Stimulated activated naive CD8-positive, alpha-beta T cell treated with anti-CD3 and anti-CD28 coated beads, Interleukin-15, amount 100 ng/mL, for 72 hours (primary cell): Measurements from ENCODE around the gene TTC31.
"Not testable (repeated sequence)": the region's sequence is repeated elsewhere in the genome, so short reads cannot be mapped to it uniquely, and the experiment has no call there.

Experiments
- ATAC-seq: fragments of 150-1000 bp; cut with Tn5 transposase; 2 replicates; pipeline ENCODE4 v1.10.0; 2021; ENCODE audit warnings: mild to moderate bottlenecking, moderate library complexity
- DNase-seq, 2 donors: peaks; one replicate each; pipeline ENCODE4 v3.0.0; 2021 to 2022
- H3K27ac Mint-ChIP-seq, 2 donors: one replicate each; pipeline ENCODE4 v1.8.0; 2022; ENCODE audit warnings: mild to moderate bottlenecking in 2 of 2, mixed read lengths in 2 of 2, moderate library complexity in 2 of 2
- H3K27me3 Mint-ChIP-seq: one replicate; pipeline ENCODE4 v1.8.0; 2022; ENCODE audit warnings: mixed read lengths
- H3K4me1 Mint-ChIP-seq: one replicate; pipeline ENCODE4 v1.8.0; 2022; ENCODE audit warnings: mild to moderate bottlenecking, mixed read lengths
- H3K4me3 Mint-ChIP-seq, 2 donors: one replicate each; pipeline ENCODE4 v1.8.0; 2022; ENCODE audit warnings: mild to moderate bottlenecking in 2 of 2, mixed read lengths in 2 of 2, moderate library complexity in 1 of 2
- H3K9me3 Mint-ChIP-seq, 2 donors: one replicate each; pipeline ENCODE4 v1.8.0; 2022; ENCODE audit warnings: mixed read lengths in 2 of 2

Gene TTC31

GRCh38 chr2:74447230-74447999 is 35.5 kb upstream of the TTC31 start:
- H3K27ac Mint-ChIP-seq = no peak overlapping the region
- no peak overlapping the region for H3K4me3 Mint-ChIP-seq
- H3K4me1 Mint-ChIP-seq = peaks cover 9% of the 10 kb centered on the region
- peaks cover 21% of the 10 kb centered on the region for H3K27me3 Mint-ChIP-seq
- no peaks in the 10 kb centered on the region for H3K9me3 Mint-ChIP-seq
- DNase-seq (no peak), ATAC-seq (no peak)

GRCh38 chr2:74448771-74449170 is 34.1 kb upstream of the TTC31 start:
- no peak overlapping the region for H3K27ac Mint-ChIP-seq
- ATAC-seq = no peak

GRCh38 chr2:74450570-74451190 is 32.2 kb upstream of the TTC31 start:
- no peaks in the 10 kb centered on the region for H3K27me3 Mint-ChIP-seq
- peaks cover 25% of the 10 kb centered on the region for H3K4me1 Mint-ChIP-seq
- ATAC-seq (no peak), DNase-seq (no peak)
- no peak overlapping the region for H3K27ac Mint-ChIP-seq
- no peak overlapping the region for H3K4me3 Mint-ChIP-seq
- H3K9me3 Mint-ChIP-seq = no peaks in the 10 kb centered on the region

More at GRCh38 chr2:74448771-74449170, 34.1 kb upstream of the TTC31 start:
- Mint-ChIP-seq H3K9me3 (no peaks in the 10 kb centered on the region), H3K27me3 (peaks cover 15% of the 10 kb centered on the region), H3K4me3 (no peak overlapping the region), H3K4me1 (peaks cover 15% of the 10 kb centered on the region)
- DNase-seq = no peak

GRCh38 chr2:74454654-74455511 is 28.0 kb upstream of the TTC31 start, which contains the start of gene INO80B:
Gene INO80B, plus strand, starts transcription at chr2:74455087. Its CDS starts 30 bp downstream, at chr2:74455117.
- DNase-seq = peak; percentile 99
- Mint-ChIP-seq H3K27me3 (no peaks in the 10 kb centered on the region), H3K9me3 (no peaks in the 10 kb centered on the region), H3K27ac (peak within 1 kb of the TSS; percentile 89 to 98), H3K4me1 (peaks cover 52% of the 10 kb centered on the region), H3K4me3 (peak within 1 kb of the TSS; percentile 89 to 99)
- peak; percentile 56 for ATAC-seq

- H3K9me3 Mint-ChIP-seq = no peaks in the 10 kb centered on the region
- H3K27me3 Mint-ChIP-seq = no peaks in the 10 kb centered on the region
- DNase-seq = no peak
- H3K4me1 Mint-ChIP-seq = peaks cover 67% of the 10 kb centered on the region
- no peak for ATAC-seq
- peak overlapping the region; percentile 89 to 99 for H3K4me3 Mint-ChIP-seq
- peak overlapping the region; percentile 96 to 99 for H3K27ac Mint-ChIP-seq
Observed at GRCh38 chr2:74457129-74457548, 25.7 kb upstream of the TTC31 start.

GRCh38 chr2:74457549-74458131 is 25.2 kb upstream of the TTC31 start:
- H3K27me3 Mint-ChIP-seq = no peaks in the 10 kb centered on the region
- peak overlapping the region; percentile 99 for H3K27ac Mint-ChIP-seq
- DNase-seq (peak; percentile 90 to 91), ATAC-seq (peak; percentile 76)
- peaks cover 63% of the 10 kb centered on the region for H3K4me1 Mint-ChIP-seq
- H3K9me3 Mint-ChIP-seq = no peaks in the 10 kb centered on the region
- H3K4me3 Mint-ChIP-seq = peak overlapping the region; percentile 89 to 99

- Mint-ChIP-seq H3K9me3 (no peaks in the 10 kb centered on the region), H3K27me3 (no peaks in the 10 kb centered on the region), H3K4me1 (peaks cover 66% of the 10 kb centered on the region), H3K4me3 (peak within 1 kb of the TSS; percentile 89 to 99), H3K27ac (peak within 1 kb of the TSS; percentile 99)
- ATAC-seq (peak; percentile 89), DNase-seq (peak; percentile 98 to 100)
Observed at GRCh38 chr2:74458132-74458937, 24.5 kb upstream of the TTC31 start, which contains the start of gene WBP1. Gene WBP1, plus strand, starts transcription at chr2:74458438. Its CDS starts 165 bp downstream, at chr2:74458603.

- Mint-ChIP-seq H3K27ac (peak overlapping the region; percentile 99), H3K27me3 (no peaks in the 10 kb centered on the region), H3K9me3 (no peaks in the 10 kb centered on the region), H3K4me1 (peaks cover 72% of the 10 kb centered on the region), H3K4me3 (peak overlapping the region; percentile 89 to 99)
- DNase-seq (no peak), ATAC-seq (no peak)
Observed at GRCh38 chr2:74458938-74459363, 23.9 kb upstream of the TTC31 start.

- Mint-ChIP-seq H3K4me1 (peaks cover 73% of the 10 kb centered on the region), H3K27ac (peak overlapping the region; percentile 36 to 88), H3K4me3 (peak overlapping the region; percentile 89 to 99)
- H3K27me3 Mint-ChIP-seq, DNase-seq, H3K9me3 Mint-ChIP-seq, ATAC-seq: not testable (repeated sequence)
Observed at GRCh38 chr2:74459503-74460118, 23.3 kb upstream of the TTC31 start.

GRCh38 chr2:74460187-74460586 is 22.7 kb upstream of the TTC31 start:
- not testable (repeated sequence) for ATAC-seq, H3K27me3 Mint-ChIP-seq, DNase-seq, H3K9me3 Mint-ChIP-seq
- peaks cover 67% of the 10 kb centered on the region for H3K4me1 Mint-ChIP-seq
- H3K4me3 Mint-ChIP-seq = peak overlapping the region; percentile 89 to 99
- H3K27ac Mint-ChIP-seq = peak overlapping the region in 1 of 2 donors; percentile 51

GRCh38 chr2:74461187-74462053 is 21.5 kb upstream of the TTC31 start:
- Mint-ChIP-seq H3K27ac (peak overlapping the region in 1 of 2 donors; percentile 55), H3K4me3 (no peak overlapping the region), H3K27me3 (no peaks in the 10 kb centered on the region), H3K4me1 (peaks cover 65% of the 10 kb centered on the region), H3K9me3 (no peaks in the 10 kb centered on the region)
- no peak for ATAC-seq
- DNase-seq = no peak

- no peaks in the 10 kb centered on the region for H3K9me3 Mint-ChIP-seq
- ATAC-seq (no peak), DNase-seq (no peak)
- peak overlapping the region in 1 of 2 donors; percentile 39 for H3K27ac Mint-ChIP-seq
- H3K4me3 Mint-ChIP-seq = no peak overlapping the region
- H3K27me3 Mint-ChIP-seq = no peaks in the 10 kb centered on the region
- H3K4me1 Mint-ChIP-seq = peaks cover 57% of the 10 kb centered on the region
Observed at GRCh38 chr2:74462054-74462785, 20.7 kb upstream of the TTC31 start.

- Mint-ChIP-seq H3K4me1 (peaks cover 55% of the 10 kb centered on the region), H3K4me3 (no peak overlapping the region), H3K9me3 (no peaks in the 10 kb centered on the region), H3K27me3 (no peaks in the 10 kb centered on the region), H3K27ac (peak overlapping the region in 1 of 2 donors; percentile 39)
- DNase-seq (no peak), ATAC-seq (no peak)
Observed at GRCh38 chr2:74462786-74463105, 20.1 kb upstream of the TTC31 start.
